Small intestine (tissue), 7 donors: ENCODE data around the gene KLF7. TPM values are rescaled to one million over a fixed set of nuclear protein-coding genes. Genes with fewer than 3 reads are reported as not detected.
A peak's percentile ranks its signal among the peaks of the same experiment; 100 is the strongest.

Experiments
- DNase-seq, 2 donors: peaks; one replicate each; pipeline versions ENCODE4 v3.0.0 to v3.0.0-alpha.2; 2013
- FAIRE-seq: peaks from 2 replicates; lab custom pipeline; 2012; peaks lifted over from hg19 to GRCh38; lab: Jason Lieb, UNC
- H3K27ac ChIP-seq, 3 donors: one replicate each; pipeline ENCODE4 v1.5.1; 2013; ENCODE audit warnings: low read length in 2 of 3, mild to moderate bottlenecking in 2 of 3, control low read depth in 1 of 3, inconsistent platforms in 1 of 3, low read depth in 1 of 3, moderate library complexity in 1 of 3
- H3K27me3 ChIP-seq, 3 donors: one replicate each; pipeline ENCODE4 v1.6.1; 2013; ENCODE audit warnings: low read length in 3 of 3, inconsistent platforms in 1 of 3; ENCODE audit not compliant: control insufficient read depth in 3 of 3, insufficient read depth in 3 of 3
- H3K36me3 ChIP-seq, 3 donors: one replicate each; pipeline ENCODE4 v1.6.1; 2013; ENCODE audit warnings: low read length in 3 of 3, inconsistent platforms in 1 of 3, low read depth in 1 of 3, mild to moderate bottlenecking in 1 of 3, moderate library complexity in 1 of 3; ENCODE audit not compliant: control insufficient read depth in 3 of 3, insufficient read depth in 2 of 3
- H3K4me1 ChIP-seq, 3 donors: one replicate each; pipeline ENCODE4 v1.6.1; 2013; ENCODE audit warnings: low read length in 2 of 3, inconsistent platforms in 1 of 3, low read depth in 1 of 3, mild to moderate bottlenecking in 1 of 3, moderate library complexity in 1 of 3; ENCODE audit not compliant: control insufficient read depth in 3 of 3, insufficient read depth in 2 of 3
- H3K4me3 ChIP-seq, 3 donors: one replicate each; pipeline ENCODE4 v1.5.1; 2013; ENCODE audit warnings: low read length in 3 of 3, control low read depth in 1 of 3, inconsistent platforms in 1 of 3, low read depth in 1 of 3, mild to moderate bottlenecking in 1 of 3, moderate library complexity in 1 of 3
- H3K9me3 ChIP-seq, 2 donors: one replicate each; pipeline ENCODE4 v1.6.1; 2013; ENCODE audit warnings: low read depth in 1 of 2, low read length in 1 of 2; ENCODE audit not compliant: control insufficient read depth in 2 of 2, insufficient read depth in 1 of 2
- WGBS, 3 donors: extraction: QIAGEN DNeasy Blood & Tissue Kit; methylation state at CpG; one replicate each; pipeline ENCODE4 v1.1.7; 2013; 5-methylcytosine and 5-hydroxymethylcytosine counted together
- polyA plus RNA-seq, 4 donors: library from polyadenylated mRNA; stranded (reverse) in 3 of 4; unstranded in 1 of 4; fragments of 200-250 nt in 3 of 4; fragments of 120-200 nt in 1 of 4; gene quantifications; one replicate each; pipeline versions ENCODE4 v1.2.1 to v1.2.3, GENCODE V29; 2013
- donor health status: healthy with polysubstance abuse.
- donor health status: control.
- donor health status: control.
- donor health status: Bipolar disorder and iron deficiency.
- donor health status: healthy.

KLF7 gene
- polyA plus RNA-seq, 4 donors = 1.1 to 11.7 (median 9.0) TPM

DNA sequence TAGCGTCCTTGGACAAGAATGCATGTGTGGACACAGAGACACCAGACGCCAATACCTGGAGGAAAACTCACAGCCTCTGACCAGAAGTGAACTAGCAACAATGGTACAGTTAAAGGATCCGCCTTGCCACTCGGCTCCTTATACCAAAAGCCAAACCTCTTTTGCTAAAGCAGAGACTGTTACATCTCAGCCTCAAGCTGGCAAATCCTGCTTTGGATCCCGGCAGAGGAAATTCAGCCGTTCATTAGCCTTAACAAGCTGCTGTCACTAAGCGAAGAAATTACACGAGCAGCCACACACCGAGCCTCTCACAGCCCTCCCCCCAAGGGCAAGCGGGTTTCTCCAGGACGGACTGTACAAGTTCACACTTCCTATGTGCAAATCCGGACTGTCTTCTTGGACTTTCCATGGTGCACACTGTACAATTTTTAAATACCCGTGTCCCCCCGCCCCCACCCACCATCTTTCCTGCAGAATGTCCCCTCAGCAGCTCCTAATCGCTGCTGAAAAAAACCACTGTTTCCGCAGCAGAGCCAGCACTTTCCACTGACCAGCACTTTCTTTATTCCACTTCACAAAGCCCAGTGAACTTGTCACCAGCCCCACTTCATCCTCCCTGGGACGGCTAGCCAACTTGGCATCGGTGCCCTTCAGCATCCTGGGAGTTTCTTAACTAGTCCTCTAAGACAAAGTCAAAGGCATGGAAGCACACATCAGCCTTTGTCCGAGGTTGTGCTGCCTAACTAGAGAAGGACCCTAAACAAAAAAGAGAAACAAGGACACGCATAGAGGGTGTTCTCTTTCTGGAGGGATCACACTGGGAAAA is 1.5 kb downstream of the KLF7 start:
- WGBS, 3 donors = 2 to 5% (median 2%) methylated on average over 20 of the region's 20 CpGs
- Histone ChIP-seq H3K4me1 (peaks cover 0 to 10% (median 9%) of the 10 kb centered on the region in 3 donors), H3K27me3 (peaks cover 0 to 17% (median 0%) of the 10 kb centered on the region in 3 donors), H3K27ac (peak overlapping the region; percentile 25 to 93 (median 84)), H3K9me3 (no peaks in the 10 kb centered on the region), H3K36me3 (no peaks in the 10 kb centered on the region), H3K4me3 (peak overlapping the region; percentile 58 to 68 (median 63))
- FAIRE-seq (no peak), DNase-seq (peak; percentile 50 to 54)

DNA sequence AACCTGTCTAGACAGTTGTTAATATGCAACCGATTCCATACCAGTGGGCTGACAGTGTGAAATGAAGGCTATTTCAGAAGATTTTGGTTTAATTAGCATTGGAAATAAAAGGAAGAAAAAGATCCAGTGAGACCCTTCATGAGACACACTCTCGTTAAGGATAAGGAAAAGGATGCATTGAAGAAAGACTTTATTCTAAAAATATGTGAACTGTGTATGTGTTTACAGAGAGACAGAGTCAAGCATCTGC is 2.1 kb downstream of the KLF7 start:
- 8 to 14% (median 9%) methylated on average over 2 of the region's 2 CpGs for WGBS, 3 donors
- no peaks in the 10 kb centered on the region for H3K9me3 ChIP-seq
- H3K27me3 ChIP-seq = peaks cover 0 to 17% (median 0%) of the 10 kb centered on the region in 3 donors
- DNase-seq (peak in 1 of 2 donors; percentile 40), FAIRE-seq (no peak)
- H3K27ac ChIP-seq = peak overlapping the region; percentile 25 to 93 (median 84)
- H3K4me3 ChIP-seq = peak overlapping the region in 2 of 3 donors; percentile 63 to 68
- H3K36me3 ChIP-seq = no peaks in the 10 kb centered on the region
- peaks cover 0 to 10% (median 9%) of the 10 kb centered on the region in 3 donors for H3K4me1 ChIP-seq

GRCh38 chr2:207163053-207163755 is 2.5 kb downstream of the KLF7 start:
- H3K27me3 ChIP-seq = peaks cover 0 to 17% (median 0%) of the 10 kb centered on the region in 3 donors
- no peak for FAIRE-seq
- H3K4me3 ChIP-seq = peak overlapping the region in 2 of 3 donors; percentile 63 to 68
- H3K27ac ChIP-seq = peak overlapping the region in 2 of 3 donors; percentile 84 to 93
- peak in 1 of 2 donors; percentile 29 for DNase-seq
- H3K9me3 ChIP-seq = no peaks in the 10 kb centered on the region
- 28 to 54% (median 48%) methylated on average over 7 of the region's 7 CpGs for WGBS, 3 donors
- no peaks in the 10 kb centered on the region for H3K36me3 ChIP-seq
- H3K4me1 ChIP-seq = peaks cover 0 to 10% (median 9%) of the 10 kb centered on the region in 3 donors

- Histone ChIP-seq H3K27me3 (peaks cover 0 to 17% (median 0%) of the 10 kb centered on the region in 3 donors), H3K4me3 (no peak overlapping the region), H3K9me3 (no peaks in the 10 kb centered on the region), H3K27ac (peak overlapping the region in 2 of 3 donors; percentile 79 to 84), H3K36me3 (no peaks in the 10 kb centered on the region), H3K4me1 (peaks cover 0 to 10% (median 5%) of the 10 kb centered on the region in 3 donors)
- WGBS, 3 donors = 64 to 90% (median 88%) methylated on average over 8 of the region's 8 CpGs
- no peak for FAIRE-seq
- no peak for DNase-seq
Measured at GRCh38 chr2:207162316-207162715, 3.4 kb downstream of the KLF7 start.

DNA sequence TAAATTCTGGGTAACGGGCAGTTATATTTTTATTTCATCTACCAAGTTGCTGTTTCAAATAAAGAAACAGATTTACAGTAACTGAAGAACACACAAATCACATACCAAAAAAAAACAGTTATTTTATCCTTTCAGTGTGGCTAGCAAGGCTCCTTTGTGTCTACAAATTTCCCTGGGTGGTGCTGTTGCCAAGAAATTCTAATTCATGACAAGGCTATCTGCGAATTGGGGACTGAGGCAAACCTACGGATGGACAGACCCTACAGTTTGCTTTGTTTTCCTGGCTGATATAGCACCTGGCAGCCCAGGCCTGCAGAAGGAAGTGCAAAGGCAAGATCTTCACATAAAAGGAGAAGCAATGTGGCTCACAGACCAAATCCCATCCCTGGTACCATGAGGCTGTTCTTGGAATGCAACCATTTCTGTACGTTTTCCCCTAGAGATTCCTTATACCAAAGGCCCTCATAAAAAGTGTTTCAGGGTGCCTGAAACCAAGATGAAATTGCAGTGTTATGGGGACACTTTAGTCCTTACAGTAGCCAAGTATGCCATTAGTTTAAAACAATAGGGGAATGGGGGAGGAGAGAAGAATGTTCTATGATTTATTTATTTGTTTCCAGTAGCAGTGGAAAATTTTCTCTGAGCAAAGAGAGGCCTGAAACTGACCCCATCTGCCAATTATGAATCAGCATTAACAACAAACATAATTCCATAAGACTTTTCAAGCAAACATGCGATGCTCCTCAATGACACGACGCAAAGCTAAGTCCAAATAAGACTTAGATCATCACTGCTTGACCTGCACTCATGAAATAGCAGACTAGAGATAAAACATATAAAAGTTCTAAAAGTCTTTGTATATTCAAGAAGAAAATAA is 4.3 kb downstream of the KLF7 start:
- FAIRE-seq = no peak
- Histone ChIP-seq H3K27ac (peak overlapping the region in 2 of 3 donors; percentile 17 to 48), H3K27me3 (peaks cover 0 to 17% (median 0%) of the 10 kb centered on the region in 3 donors), H3K36me3 (no peaks in the 10 kb centered on the region), H3K9me3 (no peaks in the 10 kb centered on the region), H3K4me1 (peaks cover 0 to 13% (median 4%) of the 10 kb centered on the region in 3 donors), H3K4me3 (no peak overlapping the region)
- WGBS, 3 donors = 63 to 85% (median 83%) methylated on average over 7 of the region's 7 CpGs
- DNase-seq = no peak

- Histone ChIP-seq H3K27ac (no peak overlapping the region), H3K4me3 (no peak overlapping the region), H3K36me3 (no peaks in the 10 kb centered on the region), H3K9me3 (no peaks in the 10 kb centered on the region), H3K4me1 (peaks cover 0 to 13% (median 4%) of the 10 kb centered on the region in 3 donors), H3K27me3 (peaks cover 0 to 10% (median 0%) of the 10 kb centered on the region in 3 donors)
- FAIRE-seq = no peak
- no peak for DNase-seq
- WGBS, 3 donors = 77 to 83% (median 82%) methylated on average over 7 of the region's 7 CpGs
Measured at GRCh38 chr2:207160115-207160514, 5.6 kb downstream of the KLF7 start.

GRCh38 chr2:207159002-207159401 is 6.7 kb downstream of the KLF7 start:
- Histone ChIP-seq H3K4me3 (no peak overlapping the region), H3K27ac (no peak overlapping the region), H3K27me3 (peaks cover 0 to 1% (median 0%) of the 10 kb centered on the region in 3 donors), H3K36me3 (no peaks in the 10 kb centered on the region), H3K9me3 (no peaks in the 10 kb centered on the region), H3K4me1 (peaks cover 0 to 18% (median 0%) of the 10 kb centered on the region in 3 donors)
- FAIRE-seq = no peak
- DNase-seq = no peak
- 85 to 91% (median 86%) methylated on average over 4 of the region's 4 CpGs for WGBS, 3 donors

- FAIRE-seq (no peak), DNase-seq (no peak)
- WGBS, 3 donors = 85 to 98% (median 87%) methylated on average over 3 of the region's 3 CpGs
- Histone ChIP-seq H3K27ac (peak overlapping the region in 1 of 3 donors; percentile 18), H3K9me3 (no peaks in the 10 kb centered on the region), H3K27me3 (no peaks in the 10 kb centered on the region), H3K4me1 (peaks cover 0 to 20% (median 0%) of the 10 kb centered on the region in 3 donors), H3K36me3 (no peaks in the 10 kb centered on the region), H3K4me3 (no peak overlapping the region)
Measured at GRCh38 chr2:207157731-207158130, 8.0 kb downstream of the KLF7 start.
